ENCODE data around the gene MRPL36.

GRCh38 chr5:1830571-1831228 is 31.1 kb upstream of the MRPL36 start:
- no peak for TF ChIP-seq FOXM1 (IDR thresholded peaks at IDR 0.05; ENCODE audit: borderline replicate concordance)
- TF ChIP-seq FOXA1 (IDR thresholded peaks at IDR 0.05): no peak
- TF ChIP-seq TARDBP (IDR thresholded peaks at IDR 0.05): no peak
- TF ChIP-seq HDGF (IDR thresholded peaks at IDR 0.05; ENCODE audit: borderline replicate concordance): no peak
- TF ChIP-seq L3MBTL2 (conservative IDR thresholded peaks at IDR 0.05): no peak
- TF ChIP-seq SP1 (IDR thresholded peaks at IDR 0.05): no peak

All from HEK293T (cell line).